Measurements from ENCODE around the gene OPN1MW3.
"Not testable (repeated sequence)": the region's sequence is repeated elsewhere in the genome, so short reads cannot be mapped to it uniquely, and the experiment has no call there.

DNA sequence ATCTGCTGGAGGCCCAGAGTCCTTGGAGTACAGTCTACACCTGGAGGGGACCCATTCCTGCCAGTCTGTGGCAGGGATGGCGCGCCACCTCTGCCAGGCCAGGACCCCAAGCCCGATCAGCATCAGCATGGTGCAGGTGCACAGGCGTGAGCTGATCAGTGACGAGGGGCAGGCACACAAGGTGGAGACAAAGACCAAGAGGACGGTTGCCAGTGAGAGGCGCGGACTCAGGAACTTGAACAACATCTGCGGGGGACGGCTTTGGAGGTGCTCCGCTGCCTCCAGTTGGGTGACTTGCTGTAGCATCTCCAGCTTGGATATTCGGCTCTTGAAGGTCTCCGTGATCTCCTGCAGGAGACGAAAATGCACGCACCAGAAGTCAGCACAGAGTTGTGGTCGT is 23.8 kb upstream of the OPN1MW3 start:
- TF ChIP-seq, protein P1, sequence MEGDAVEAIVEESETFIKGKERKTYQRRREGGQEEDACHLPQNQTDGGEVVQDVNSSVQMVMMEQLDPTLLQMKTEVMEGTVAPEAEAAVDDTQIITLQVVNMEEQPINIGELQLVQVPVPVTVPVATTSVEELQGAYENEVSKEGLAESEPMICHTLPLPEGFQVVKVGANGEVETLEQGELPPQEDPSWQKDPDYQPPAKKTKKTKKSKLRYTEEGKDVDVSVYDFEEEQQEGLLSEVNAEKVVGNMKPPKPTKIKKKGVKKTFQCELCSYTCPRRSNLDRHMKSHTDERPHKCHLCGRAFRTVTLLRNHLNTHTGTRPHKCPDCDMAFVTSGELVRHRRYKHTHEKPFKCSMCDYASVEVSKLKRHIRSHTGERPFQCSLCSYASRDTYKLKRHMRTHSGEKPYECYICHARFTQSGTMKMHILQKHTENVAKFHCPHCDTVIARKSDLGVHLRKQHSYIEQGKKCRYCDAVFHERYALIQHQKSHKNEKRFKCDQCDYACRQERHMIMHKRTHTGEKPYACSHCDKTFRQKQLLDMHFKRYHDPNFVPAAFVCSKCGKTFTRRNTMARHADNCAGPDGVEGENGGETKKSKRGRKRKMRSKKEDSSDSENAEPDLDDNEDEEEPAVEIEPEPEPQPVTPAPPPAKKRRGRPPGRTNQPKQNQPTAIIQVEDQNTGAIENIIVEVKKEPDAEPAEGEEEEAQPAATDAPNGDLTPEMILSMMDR (conservative IDR thresholded peaks at IDR 0.05; ENCODE audit: low read length) = not testable (repeated sequence)
- TF ChIP-seq EZH2phosphoT487 (IDR thresholded peaks at IDR 0.05; ENCODE audit: borderline replicate concordance, low read depth, low read length) = not testable (repeated sequence)
